Cardiac muscle cell (in vitro differentiated cells and primary cell): ENCODE data around the gene MFF. TPM values are rescaled to one million over a fixed set of nuclear protein-coding genes. Genes with fewer than 3 reads are reported as not detected.

Experiments used
- DNase-seq, 2 donors: peaks; one replicate each; pipeline versions ENCODE4 v3.0.0 to v3.0.0-alpha.2; 2010 to 2017; ENCODE audit warnings: low read depth in 1 of 2, low spot score in 1 of 2
- H3K27ac ChIP-seq: fragments of 200-600 bp; sonication (generic); 2 replicates; pipeline ENCODE4 v1.5.1; 2016
- H3K27me3 ChIP-seq: fragments of 200-600 bp; sonication (generic); 2 replicates; pipeline ENCODE4 v1.6.0; 2016; ENCODE audit warnings: control low read depth
- H3K36me3 ChIP-seq: fragments of 200-600 bp; sonication (generic); 2 replicates; pipeline ENCODE4 v1.5.1; 2016; ENCODE audit warnings: control low read depth
- H3K4me1 ChIP-seq: fragments of 200-600 bp; sonication (generic); 2 replicates; pipeline ENCODE4 v1.8.1; 2017; ENCODE audit warnings: low read depth, mild to moderate bottlenecking, mixed run types
- H3K4me3 ChIP-seq: fragments of 200-600 bp; sonication (generic); 2 replicates; pipeline ENCODE4 v1.5.1; 2016; ENCODE audit warnings: mild to moderate bottlenecking
- H3K9me3 ChIP-seq: fragments of 200-600 bp; sonication (generic); 2 replicates; pipeline ENCODE4 v1.5.1; 2017; ENCODE audit warnings: low read depth, mild to moderate bottlenecking, control low read depth
- CTCF ChIP-seq: IDR thresholded peaks from 2 replicates; pipeline ENCODE4 v1.5.1; 2012; ENCODE audit warnings: low read depth, mild to moderate bottlenecking, low read length
- polyA plus RNA-seq: library from polyadenylated mRNA; unstranded; fragments of >200 nt; fragmentation: Nextera tagmentation; extraction: Ambion mirVana; gene quantifications from 2 replicates; pipeline ENCODE4 v1.2.1, GENCODE V29; 2016
- total RNA-seq: library from RNA; depleted of rRNA; stranded (reverse); fragments of >200 nt; gene quantifications from 2 replicates; pipeline ENCODE4 v1.2.3, GENCODE V29; 2016

MFF gene
- total and polyA plus RNA-seq, 2 experiments from 2014 or later, result 109 to 125 TPM

DNA sequence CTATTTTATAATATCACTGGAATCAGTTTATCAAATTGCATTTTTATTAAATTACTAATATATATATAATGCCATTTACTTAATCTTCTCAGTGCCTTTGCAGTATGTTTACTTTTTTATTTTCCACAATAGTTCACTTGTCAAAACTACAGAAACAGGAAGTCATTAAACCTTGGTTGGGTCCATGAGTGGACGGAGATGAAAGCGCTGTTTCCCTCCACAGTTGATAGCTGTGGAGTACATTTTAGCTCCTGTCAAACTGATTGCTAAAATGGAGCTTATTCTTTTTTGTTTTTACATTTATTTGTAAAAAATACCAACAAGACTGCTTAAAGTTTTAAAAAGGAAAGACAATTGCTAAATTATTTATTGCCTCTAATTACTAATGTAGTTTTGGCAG, 19.2 kb downstream of the MFF start:
- Histone ChIP-seq H3K9me3 (no peaks in the 10 kb centered on the region), H3K4me1 (no peaks in the 10 kb centered on the region), H3K27ac (no peak overlapping the region), H3K4me3 (no peak overlapping the region), H3K27me3 (no peaks in the 10 kb centered on the region), H3K36me3 (peaks cover 28% of the 10 kb centered on the region)
- no peak for TF ChIP-seq CTCF
- no peak for DNase-seq

- H3K9me3 ChIP-seq, result no peaks in the 10 kb centered on the region
- no peaks in the 10 kb centered on the region for H3K4me1 ChIP-seq
- peaks cover 6% of the 10 kb centered on the region for H3K36me3 ChIP-seq
- H3K27me3 ChIP-seq, result no peaks in the 10 kb centered on the region
- no peak for TF ChIP-seq CTCF
- no peak for DNase-seq
- no peak overlapping the region for H3K4me3 ChIP-seq
- no peak overlapping the region for H3K27ac ChIP-seq
Measured at GRCh38 chr2:227347117-227347516, 22.1 kb downstream of the MFF start.

DNA sequence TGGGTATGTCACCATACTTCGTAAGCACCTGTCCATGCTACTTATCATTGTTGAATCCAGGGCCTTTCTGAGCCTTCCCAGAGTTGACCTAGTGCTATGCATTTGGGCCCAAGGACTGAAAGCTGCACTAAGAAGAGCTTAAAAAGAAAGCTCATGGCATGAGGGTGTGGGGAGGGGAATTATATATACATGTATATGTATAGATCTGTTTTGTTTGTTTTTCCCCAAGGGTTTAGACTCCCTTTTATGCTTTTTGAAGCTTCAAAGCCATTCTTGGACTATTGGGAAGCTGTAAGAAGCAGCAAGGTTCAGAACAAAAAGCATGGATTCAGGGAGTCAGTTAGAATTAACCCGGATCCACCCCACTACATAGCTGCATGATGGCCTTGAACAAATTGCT, 23.3 kb downstream of the MFF start:
- Histone ChIP-seq H3K4me1 (no peaks in the 10 kb centered on the region), H3K27me3 (no peaks in the 10 kb centered on the region), H3K36me3 (no peaks in the 10 kb centered on the region), H3K9me3 (no peaks in the 10 kb centered on the region), H3K27ac (no peak overlapping the region), H3K4me3 (no peak overlapping the region)
- no peak for DNase-seq
- no peak for TF ChIP-seq CTCF

GRCh38 chr2:227349989-227350612, 25.1 kb downstream of the MFF start:
- H3K4me3 ChIP-seq, result no peak overlapping the region
- DNase-seq, result no peak
- H3K9me3 ChIP-seq, result no peaks in the 10 kb centered on the region
- no peaks in the 10 kb centered on the region for H3K27me3 ChIP-seq
- H3K4me1 ChIP-seq, result no peaks in the 10 kb centered on the region
- peaks cover 4% of the 10 kb centered on the region for H3K36me3 ChIP-seq
- no peak overlapping the region for H3K27ac ChIP-seq
- TF ChIP-seq CTCF, result no peak

DNA sequence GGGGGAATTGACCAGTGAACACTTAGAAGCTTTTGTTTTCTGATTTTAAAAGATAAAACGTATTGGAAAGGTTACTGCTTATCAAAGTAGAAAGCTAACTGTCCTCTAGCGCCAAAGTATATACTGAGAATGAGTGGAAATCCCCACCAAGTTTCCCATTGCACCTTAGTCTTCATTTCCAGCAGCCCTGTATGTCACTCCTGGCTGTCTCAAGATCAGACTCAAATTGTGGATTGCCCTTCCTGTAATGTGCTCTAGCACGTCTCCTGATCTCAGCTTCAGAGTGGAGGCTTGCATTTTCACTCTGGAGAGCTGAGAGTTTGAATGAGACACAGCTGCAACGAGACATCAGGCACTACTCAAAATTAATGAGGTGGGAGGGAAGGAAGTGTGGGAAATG, 26.6 kb downstream of the MFF start:
- Histone ChIP-seq H3K36me3 (peaks cover 13% of the 10 kb centered on the region), H3K27ac (no peak overlapping the region), H3K4me3 (no peak overlapping the region), H3K4me1 (no peaks in the 10 kb centered on the region), H3K9me3 (no peaks in the 10 kb centered on the region), H3K27me3 (no peaks in the 10 kb centered on the region)
- no peak for TF ChIP-seq CTCF
- DNase-seq, result no peak
